IPS DF 6.9 (cell line): ENCODE data around the gene LRP1-AS.
"Not testable (repeated sequence)": the region's sequence is repeated elsewhere in the genome, so short reads cannot be mapped to it uniquely, and the experiment has no call there.

Experiments
- DNase-seq: peaks from one replicate; pipeline ENCODE4 v3.0.0-alpha.2; 2013; ENCODE audit warnings: low read depth, low spot score
- H3K27ac ChIP-seq: one replicate; pipeline ENCODE4 v1.5.1; 2013; ENCODE audit warnings: low read length, control low read depth
- H3K27me3 ChIP-seq: 2 replicates; pipeline ENCODE4 v1.6.1; 2013; ENCODE audit warnings: mild to moderate bottlenecking, low read length; ENCODE audit not compliant: control insufficient read depth, insufficient read depth
- H3K36me3 ChIP-seq: 2 replicates; pipeline ENCODE4 v1.6.1; 2013; ENCODE audit warnings: low read length; ENCODE audit not compliant: control insufficient read depth, insufficient read depth
- H3K4me1 ChIP-seq: 2 replicates; pipeline ENCODE4 v1.6.1; 2013; ENCODE audit warnings: low read length; ENCODE audit not compliant: control insufficient read depth, insufficient read depth
- H3K4me3 ChIP-seq: 2 replicates; pipeline ENCODE4 v1.5.1; 2013; ENCODE audit warnings: mild to moderate bottlenecking, low read length
- H3K9me3 ChIP-seq: 2 replicates; pipeline ENCODE4 v1.6.1; 2013; ENCODE audit warnings: low read length, inconsistent platforms; ENCODE audit not compliant: control insufficient read depth, insufficient read depth
- WGBS: extraction: QIAGEN DNeasy Blood & Tissue Kit; methylation state at CpG from one replicate; pipeline ENCODE4 v1.1.7; 2013; ENCODE audit warnings: mixed read lengths, missing lambda C conversion rate; ENCODE audit not compliant: insufficient read length, insufficient coverage; 5-methylcytosine and 5-hydroxymethylcytosine counted together

Gene LRP1-AS

DNA sequence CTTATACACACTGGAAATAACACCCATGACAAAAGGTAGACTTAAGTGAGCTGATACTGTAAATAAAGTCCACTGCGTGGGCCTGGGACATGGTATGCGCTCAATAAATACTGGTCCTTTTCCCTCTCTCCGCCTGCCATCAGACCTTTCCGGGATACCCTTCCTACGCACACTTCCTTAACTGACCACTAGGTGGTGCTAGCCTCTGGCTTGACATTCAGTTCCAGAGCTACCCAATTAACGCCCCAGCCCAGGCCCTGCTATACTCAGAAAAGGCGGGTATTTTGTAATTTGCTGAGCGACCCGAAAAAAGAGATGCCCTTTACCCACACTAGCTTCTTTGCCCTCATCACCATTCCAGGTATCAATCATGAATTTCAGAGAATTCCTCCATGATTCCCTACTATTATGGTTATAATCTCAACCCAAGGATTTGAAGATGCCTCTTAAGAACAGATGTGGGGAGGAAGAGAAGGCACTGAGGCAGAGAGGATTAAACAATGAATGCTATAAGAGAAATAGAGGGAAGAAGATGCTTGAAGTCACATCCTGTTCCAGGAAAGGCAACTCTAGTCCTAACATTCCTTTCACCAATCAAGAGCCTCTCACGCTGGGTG, 23.1 kb downstream of the LRP1-AS start:
- no peak overlapping the region for H3K27ac ChIP-seq
- H3K27me3 ChIP-seq, result no peaks in the 10 kb centered on the region
- no peak overlapping the region for H3K4me3 ChIP-seq
- H3K9me3 ChIP-seq, result no peaks in the 10 kb centered on the region
- H3K36me3 ChIP-seq, result no peaks in the 10 kb centered on the region
- peaks cover 2% of the 10 kb centered on the region; the same call in 1 of the 2 replicates for H3K4me1 ChIP-seq
- DNase-seq, result no peak
- no CpG with 5 or more reads among the region's 10 CpGs for WGBS

GRCh38 chr12:57123813-57124212, 23.6 kb downstream of the LRP1-AS start:
- H3K36me3 ChIP-seq, result no peaks in the 10 kb centered on the region
- no peaks in the 10 kb centered on the region for H3K27me3 ChIP-seq
- peaks cover 2% of the 10 kb centered on the region; the same call in 1 of the 2 replicates for H3K4me1 ChIP-seq
- no peak overlapping the region for H3K4me3 ChIP-seq
- H3K9me3 ChIP-seq, result no peaks in the 10 kb centered on the region
- H3K27ac ChIP-seq, result no peak overlapping the region
- no CpG with 5 or more reads among the region's 2 CpGs for WGBS
- DNase-seq, result no peak

DNA sequence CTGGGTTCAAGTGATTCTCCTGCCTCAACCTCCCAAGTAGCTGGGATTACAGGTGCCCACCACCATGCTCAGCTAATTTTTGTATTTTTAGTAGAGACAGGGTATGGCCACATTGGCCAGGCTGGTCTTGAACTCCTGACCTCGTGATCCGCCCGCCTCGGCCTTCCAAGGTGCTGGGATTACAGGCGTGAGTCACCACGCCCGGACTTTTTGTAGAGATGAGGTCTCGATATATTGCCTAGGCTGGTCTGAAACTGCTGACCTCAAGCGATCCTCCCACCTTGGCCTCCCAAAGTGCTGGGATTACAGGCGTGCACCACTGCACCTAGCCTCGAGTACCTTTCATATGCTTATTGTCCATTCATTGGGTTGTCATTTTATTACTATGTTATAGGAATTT, 26.7 kb downstream of the LRP1-AS start:
- H3K4me3 ChIP-seq, H3K27ac ChIP-seq, H3K4me1 ChIP-seq, H3K27me3 ChIP-seq, DNase-seq, H3K36me3 ChIP-seq, H3K9me3 ChIP-seq: not testable (repeated sequence)
- no CpG with 5 or more reads among the region's 11 CpGs for WGBS

DNA sequence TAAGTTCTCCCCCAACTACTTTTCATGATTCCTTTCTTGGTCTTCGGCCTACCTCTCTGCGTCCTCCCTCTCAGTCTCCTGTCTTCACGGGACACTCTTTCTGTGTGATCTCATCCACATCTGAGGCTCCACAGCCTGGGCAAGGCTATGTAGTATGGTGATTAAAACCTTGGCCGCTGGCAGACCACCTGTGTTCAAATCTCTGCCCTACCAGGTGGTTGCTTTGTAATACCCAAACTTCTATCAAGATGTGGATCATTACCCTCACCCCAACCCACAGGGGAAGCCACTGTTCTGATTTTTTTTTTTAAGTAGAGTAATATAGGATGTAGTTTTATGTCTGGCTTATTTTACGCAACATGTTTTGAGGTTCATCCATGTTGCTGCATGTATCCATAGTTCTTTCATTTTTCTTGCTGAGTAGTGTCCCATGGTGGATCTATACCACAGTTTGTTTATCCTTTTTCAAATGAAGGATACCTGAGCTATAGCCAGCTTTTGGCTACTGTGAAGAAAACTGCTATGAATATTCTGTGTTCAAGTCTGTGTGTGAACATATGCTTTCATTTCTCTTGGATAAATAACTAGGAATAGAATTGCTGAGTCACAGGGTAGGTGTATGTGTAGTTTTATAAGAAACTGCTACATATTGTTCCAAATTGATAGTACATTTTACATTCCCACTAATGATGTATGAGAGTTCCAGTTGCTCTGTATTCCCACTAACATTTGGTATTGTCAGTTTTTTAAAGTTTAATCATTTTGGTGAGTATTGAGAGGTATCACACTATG, 27.9 kb downstream of the LRP1-AS start:
- H3K36me3 ChIP-seq, result no peaks in the 10 kb centered on the region
- no peaks in the 10 kb centered on the region for H3K4me1 ChIP-seq
- no CpG with 5 or more reads among the region's 5 CpGs for WGBS
- no peaks in the 10 kb centered on the region for H3K27me3 ChIP-seq
- no peak for DNase-seq
- no peak overlapping the region for H3K4me3 ChIP-seq
- H3K9me3 ChIP-seq, result no peaks in the 10 kb centered on the region
- H3K27ac ChIP-seq, result no peak overlapping the region

DNA sequence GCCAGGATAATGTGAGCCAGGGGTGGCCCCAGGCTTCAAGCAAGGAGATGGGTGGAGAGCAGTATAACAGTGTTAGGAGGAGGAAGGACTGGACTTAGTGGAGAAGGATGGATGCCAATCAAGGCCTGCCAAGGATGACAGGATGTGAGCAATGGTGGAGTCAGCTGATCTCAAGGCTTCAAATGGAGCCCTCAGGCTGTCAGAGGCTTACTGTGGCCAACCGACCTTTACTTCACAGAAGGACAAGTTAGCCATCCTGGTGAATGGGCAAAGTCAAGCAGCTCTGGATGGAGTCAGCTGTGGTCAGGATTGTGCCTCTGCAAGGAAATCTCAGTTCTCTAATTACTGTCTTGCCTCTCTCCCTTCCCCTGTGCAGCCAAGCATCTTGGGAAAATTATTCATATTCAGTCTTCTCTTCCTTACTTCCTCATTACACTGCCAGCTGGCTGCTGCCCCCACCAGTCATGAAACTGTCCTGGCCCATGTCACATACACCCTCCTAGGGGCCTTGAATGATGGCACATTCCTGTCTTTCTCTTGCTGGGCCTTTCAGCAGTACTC, 28.6 kb downstream of the LRP1-AS start:
- Histone ChIP-seq H3K9me3 (no peaks in the 10 kb centered on the region), H3K36me3 (no peaks in the 10 kb centered on the region), H3K27me3 (no peaks in the 10 kb centered on the region), H3K4me1 (no peaks in the 10 kb centered on the region), H3K4me3 (no peak overlapping the region), H3K27ac (no peak overlapping the region)
- no peak for DNase-seq
- WGBS, result no CpG with 5 or more reads among the region's 1 CpG

GRCh38 chr12:57116580-57117281, 30.7 kb downstream of the LRP1-AS start:
- WGBS, result no CpG with 5 or more reads among the region's 5 CpGs
- no peaks in the 10 kb centered on the region for H3K9me3 ChIP-seq
- no peak overlapping the region for H3K4me3 ChIP-seq
- no peak overlapping the region for H3K27ac ChIP-seq
- no peaks in the 10 kb centered on the region for H3K36me3 ChIP-seq
- no peaks in the 10 kb centered on the region; the same call in 1 of the 2 replicates for H3K4me1 ChIP-seq
- H3K27me3 ChIP-seq, result no peaks in the 10 kb centered on the region
- DNase-seq, result no peak

DNA sequence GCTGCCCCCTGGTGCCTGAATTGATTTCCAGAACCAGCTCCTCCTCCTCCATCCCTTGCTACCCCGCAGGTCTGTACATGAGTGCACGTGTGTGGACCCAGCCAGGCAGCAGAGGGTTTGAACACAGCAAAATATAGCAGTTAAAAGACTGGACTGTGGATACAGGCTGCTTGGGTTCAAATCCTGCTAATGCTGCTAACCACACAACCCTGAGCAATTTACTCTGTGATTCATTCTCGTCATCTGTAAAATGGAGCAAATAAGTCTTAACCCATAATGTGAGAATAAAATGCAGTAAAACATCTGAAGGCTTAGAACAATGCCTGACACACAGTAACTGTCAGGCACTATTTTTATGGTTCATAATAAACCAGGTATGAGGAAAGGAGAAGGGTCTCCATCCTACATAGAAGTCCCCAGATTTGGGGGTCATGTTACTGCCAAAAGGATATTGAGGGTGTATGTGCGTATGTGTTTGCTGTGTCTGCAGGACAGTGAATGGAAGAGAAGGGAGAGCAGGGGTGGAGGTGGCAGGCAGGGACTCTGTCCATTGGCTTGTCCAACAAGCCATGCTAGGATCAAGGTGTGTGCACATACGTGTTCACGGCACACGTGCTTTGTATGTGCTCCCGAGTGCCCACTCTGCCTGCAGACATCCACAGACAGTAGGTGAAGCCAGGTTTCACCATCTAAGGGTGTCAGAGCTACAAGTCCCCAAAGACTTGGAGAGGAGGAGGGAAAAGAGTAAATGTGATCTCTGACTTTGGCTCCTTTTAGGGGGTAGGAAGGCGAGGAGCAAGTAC, 34.7 kb downstream of the LRP1-AS start:
- no peak for DNase-seq
- no CpG with 5 or more reads among the region's 9 CpGs for WGBS
- peaks cover 2% of the 10 kb centered on the region; the same call in 1 of the 2 replicates for H3K4me1 ChIP-seq

GRCh38 chr12:57111031-57111734, 36.2 kb downstream of the LRP1-AS start, which contains the start of gene STAT6:
STAT6 (minus strand) TSS chr12:57111362; CDS start chr12:57108278, 3,084 bp downstream.
- no CpG with 5 or more reads among the region's 13 CpGs for WGBS

More for the DNA sequence above, 34.7 kb downstream of the LRP1-AS start:
- Histone ChIP-seq H3K27ac (no peak overlapping the region), H3K27me3 (no peaks in the 10 kb centered on the region), H3K9me3 (no peaks in the 10 kb centered on the region), H3K4me3 (no peak overlapping the region), H3K36me3 (no peaks in the 10 kb centered on the region)

More at GRCh38 chr12:57111031-57111734, 36.2 kb downstream of the LRP1-AS start, which contains the start of gene STAT6:
- H3K4me1 ChIP-seq, result peaks cover 2% of the 10 kb centered on the region; the same call in 1 of the 2 replicates
- H3K27me3 ChIP-seq, result no peaks in the 10 kb centered on the region
- H3K36me3 ChIP-seq, result no peaks in the 10 kb centered on the region
- peak within 1 kb of the TSS; percentile 19; the same call in 1 of the 2 replicates for H3K4me3 ChIP-seq
- peak within 1 kb of the TSS; percentile 12 for H3K27ac ChIP-seq
- DNase-seq, result no peak
- no peaks in the 10 kb centered on the region for H3K9me3 ChIP-seq
